Heart right ventricle (tissue), 16 donors: ENCODE measurements around the gene RAD50. TPM values are rescaled to one million over a fixed set of nuclear protein-coding genes. Genes with fewer than 3 reads are reported as not detected.
"Not testable (repeated sequence)": the region's sequence is repeated elsewhere in the genome, so short reads cannot be mapped to it uniquely, and the experiment has no call there.

Source experiments
- ATAC-seq, 8 donors: fragments of 200-7000 bp; cut with Tn5 transposase; one replicate each; pipeline ENCODE4 v1.9.1; 2020; ENCODE audit warnings: mild to moderate bottlenecking in 8 of 8, moderate library complexity in 8 of 8, moderate number of reproducible peaks in 1 of 8
- DNase-seq, 2 donors: peaks; one replicate each; pipeline ENCODE4 v3.0.0-alpha.2; 2020
- H3K27ac ChIP-seq, 10 donors: fragments of 200-600 bp; sonication (generic) in 2 of 10; one replicate each; pipeline versions ENCODE4 v1.5.0 to v1.8.0; 2020 to 2022; ENCODE audit warnings: mild to moderate bottlenecking in 3 of 10
- H3K27me3 ChIP-seq, 7 donors: fragments of 200-600 bp; one replicate each; pipeline ENCODE4 v1.8.0; 2021 to 2022; ENCODE audit warnings: mild to moderate bottlenecking in 2 of 7
- H3K36me3 ChIP-seq, 9 donors: fragments of 200-600 bp; sonication (generic) in 1 of 9; one replicate each; pipeline versions ENCODE4 v1.5.0 to v1.8.0; 2020 to 2022; ENCODE audit warnings: mild to moderate bottlenecking in 2 of 9
- H3K4me1 ChIP-seq, 9 donors: fragments of 200-600 bp; sonication (generic) in 1 of 9; one replicate each; pipeline versions ENCODE4 v1.5.0 to v1.8.0; 2020 to 2022; ENCODE audit warnings: mild to moderate bottlenecking in 4 of 9
- H3K4me3 ChIP-seq, 10 donors: fragments of 200-600 bp; sonication (generic) in 2 of 10; one replicate each; pipeline versions ENCODE4 v1.5.0 to v1.8.0; 2020 to 2022; ENCODE audit warnings: mild to moderate bottlenecking in 7 of 10, moderate library complexity in 2 of 10
- H3K9me3 ChIP-seq, 11 donors: fragments of 200-600 bp in 10 of 11; sonication (generic) in 2 of 11; one replicate each; pipeline versions ENCODE4 v1.5.0 to v1.8.0; 2013 to 2022; ENCODE audit warnings: mild to moderate bottlenecking in 2 of 11, control low read depth in 1 of 11, moderate library complexity in 1 of 11
- CTCF ChIP-seq, 9 donors: fragments of 200-600 bp; sonication (generic) in 2 of 9; IDR thresholded peaks; one replicate each; pipeline versions ENCODE4 v1.5.0 to v1.8.0; 2021 to 2022; ENCODE audit warnings: antibody characterized with exemption in 9 of 9, mild to moderate bottlenecking in 5 of 9, moderate library complexity in 1 of 9
- WGBS, 2 donors: extraction: QIAGEN DNeasy Blood & Tissue Kit; methylation state at CpG; one replicate each; pipeline ENCODE4 v1.1.7; 2013; ENCODE audit warnings: inconsistent platforms in 1 of 2; 5-methylcytosine and 5-hydroxymethylcytosine counted together
- intact Hi-C, 10 donors: fragments of 100-400 bp; cut with DNase I; formaldehyde crosslinking; loops; one replicate each; pipeline versions ENCODE4 v1.11.1 to v1.14.2; 2022
- long read RNA-seq, 3 donors: library from polyadenylated mRNA; unstranded; transcript quantifications; one replicate each; pipeline ENCODE4 v2.0.0, GENCODE V29; 2020 to 2021
- polyA plus RNA-seq, 2 donors: library from polyadenylated mRNA; stranded (reverse); fragments of 200-250 nt; gene quantifications; one replicate each; pipeline ENCODE4 v1.2.3, GENCODE V29; 2013
- total RNA-seq, 10 donors: library from RNA; stranded (reverse); fragmentation: NEBNext Ultra II Directional in 3 of 10; extraction: Animal tissue kit (Norgen Biotek cat#: 25700) in 3 of 10; gene quantifications; one replicate each; pipeline versions ENCODE4 v1.2.1 to v1.2.4, GENCODE V29; 2021 to 2023
- donor health status: Arrhythmogenic right ventricular cardiomyopathy.
- donor health status: ischemic (EF 13 %, LVEDD 7.1; RV severe dilation, severe dysfunction).
- donor health status: healthy with polysubstance abuse.
- donor health status: DM: no; HTN: yes; CAD: no.
- donor health status: DM: no; HTN: no; CAD: no.
- donor health status: ischemic (EF 25% LVEDD 6.9; RV normal size, moderate dysfunction).
- donor health status: ischemic (EF 25% LVEDD 5.7; RV mildly dilated, moderate dysfunction).
- donor health status: healthy.
- donor health status: DM: yes; HTN: yes; CAD: no.
- donor health status: Ischemic cardiomyopathy.
- donor health status: ischemic (EF 35%, LVEDD 5.7; RV mildly dilated, moderate dysfunction).
- donor health status: nonischemic (EF 11% LVEDD 7.7; RV severe dilation, severe dysfunction).
- donor health status: DM: yes; HTN: yes; CAD: no.
- donor health status: PGD.
- donor health status: ischemic (EF 29% LVEDD 5.4; RV normal size, mild dysfunction).
- donor health status: nonischemic (EF 23%, LVEDD 6.1; RV moderate dilation, normal function).

RAD50 gene
- total RNA-seq (10 to 100 TPM; 26.6 to 38.5 (median 33.2) TPM), polyA plus RNA-seq (10 to 100 TPM in 1 of 2 donors, 1 to 10 TPM in 1; 6.8 to 11.6 TPM)
- long read RNA-seq, donor 1, partial matches to known transcripts: 45 of 60 reads
- long read RNA-seq, donor 1, other reads (novel, unspliced or antisense): 15 of 60 reads
- long read RNA-seq, donor 2, partial matches to known transcripts: 37 of 41 reads
- long read RNA-seq, donor 2, other reads (novel, unspliced or antisense): 4 of 41 reads
- long read RNA-seq, donor 3, partial matches to known transcripts: 46 of 50 reads
- long read RNA-seq, donor 3, other reads (novel, unspliced or antisense): 4 of 50 reads

- intact Hi-C loops: no loop called here
- WGBS, 2 donors: 0% methylated on average over 51 to 53 of the region's 53 CpGs
Observed at GRCh38 chr5:132556763-132557477, at the start of gene RAD50. Gene RAD50, plus strand, starts transcription at chr5:132556977. Its CDS starts 348 bp downstream, at chr5:132557325.

GRCh38 chr5:132510076-132510475 lies 46.7 kb upstream of the RAD50 start:
- no peak for TF ChIP-seq CTCF (IDR thresholded peaks at IDR 0.05)
- ATAC-seq (no peak), DNase-seq (no peak)
- H3K27me3 ChIP-seq: no peaks in the 10 kb centered on the region
- H3K9me3 ChIP-seq: peaks cover 0 to 11% (median 0%) of the 10 kb centered on the region in 11 donors
- H3K4me3 ChIP-seq: no peak overlapping the region
- H3K36me3 ChIP-seq: no peaks in the 10 kb centered on the region
- H3K27ac ChIP-seq: no peak overlapping the region
- intact Hi-C loops: no loop called here
- H3K4me1 ChIP-seq: peaks cover 0 to 14% (median 0%) of the 10 kb centered on the region in 9 donors

More at GRCh38 chr5:132556763-132557477, at the start of gene RAD50:
- DNase-seq (peak; percentile 89 to 94), ATAC-seq (peak; percentile 97 to 100 (median 99))
- H3K27me3 ChIP-seq: no peaks in the 10 kb centered on the region
- TF ChIP-seq CTCF (IDR thresholded peaks at IDR 0.05): no peak
- peaks cover 0 to 23% (median 17%) of the 10 kb centered on the region in 9 donors for H3K4me1 ChIP-seq
- peak within 1 kb of the TSS; percentile 54 to 86 (median 72) for H3K4me3 ChIP-seq
- peaks cover 0 to 27% (median 0%) of the 10 kb centered on the region in 9 donors for H3K36me3 ChIP-seq
- no peaks in the 10 kb centered on the region for H3K9me3 ChIP-seq
- peak within 1 kb of the TSS; percentile 44 to 89 (median 86) for H3K27ac ChIP-seq

- H3K4me1 ChIP-seq, DNase-seq, ATAC-seq, H3K36me3 ChIP-seq, H3K27me3 ChIP-seq, H3K4me3 ChIP-seq, H3K27ac ChIP-seq, intact Hi-C loops: not testable (repeated sequence)
- H3K9me3 ChIP-seq: peaks cover 0 to 11% (median 0%) of the 10 kb centered on the region in 11 donors
- WGBS, 2 donors: 93 to 97% methylated on average over 15 of the region's 25 CpGs
Observed at GRCh38 chr5:132513618-132514336, 43.0 kb upstream of the RAD50 start.

- not testable (repeated sequence) for H3K36me3 ChIP-seq, DNase-seq, H3K4me1 ChIP-seq, H3K27me3 ChIP-seq, ATAC-seq, H3K27ac ChIP-seq, H3K4me3 ChIP-seq
- 86 to 95% methylated on average over 1 of the region's 1 CpG for WGBS, 2 donors
- intact Hi-C loops: loop anchor here in 5 of 10 donors (10.0 kb wide), 3 partner anchors 193 to 303 kb away; partner anchors contain the start of gene SOWAHA (in 2 of the 5)
- H3K9me3 ChIP-seq: peaks cover 0 to 22% (median 9%) of the 10 kb centered on the region in 11 donors
Observed at GRCh38 chr5:132522067-132522466, 34.7 kb upstream of the RAD50 start.

- intact Hi-C loops: loop anchor here in 6 of 10 donors (5.0 to 10.0 kb wide), 4 partner anchors 190 to 300 kb away; partner anchors contain the start of gene SOWAHA (in 2 of the 6)
- H3K27ac ChIP-seq, H3K27me3 ChIP-seq, DNase-seq, H3K4me1 ChIP-seq, ATAC-seq, H3K4me3 ChIP-seq, H3K36me3 ChIP-seq: not testable (repeated sequence)
- WGBS, 2 donors: 85 to 88% methylated on average over 5 of the region's 5 CpGs
- peaks cover 0 to 21% (median 9%) of the 10 kb centered on the region in 11 donors for H3K9me3 ChIP-seq
Observed at GRCh38 chr5:132524877-132525276, 31.9 kb upstream of the RAD50 start.
